ENCODE results near the gene CLSTN1.

Gene CLSTN1

DNA sequence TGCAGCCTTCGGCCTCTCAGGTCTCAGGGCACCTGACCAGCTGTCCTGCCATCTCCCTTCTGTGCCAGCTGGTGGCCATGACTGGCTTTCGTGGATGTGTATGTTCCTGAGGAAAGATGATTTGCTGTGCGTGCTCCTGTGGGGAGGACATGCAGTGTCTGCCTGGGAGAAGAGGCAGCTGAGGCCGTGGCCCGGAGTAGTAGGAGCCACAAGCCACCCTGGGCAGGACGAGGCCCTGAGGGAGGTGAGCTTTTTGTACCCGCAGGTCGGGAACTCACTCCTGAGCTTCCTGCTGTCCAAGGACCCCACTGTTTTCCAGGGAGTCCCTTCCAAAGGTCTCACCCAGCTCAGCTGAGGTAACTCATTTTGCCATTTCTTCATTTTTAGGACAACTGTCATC lies 113.7 kb downstream of the CLSTN1 start:
- no peak for DNase-seq

DNA sequence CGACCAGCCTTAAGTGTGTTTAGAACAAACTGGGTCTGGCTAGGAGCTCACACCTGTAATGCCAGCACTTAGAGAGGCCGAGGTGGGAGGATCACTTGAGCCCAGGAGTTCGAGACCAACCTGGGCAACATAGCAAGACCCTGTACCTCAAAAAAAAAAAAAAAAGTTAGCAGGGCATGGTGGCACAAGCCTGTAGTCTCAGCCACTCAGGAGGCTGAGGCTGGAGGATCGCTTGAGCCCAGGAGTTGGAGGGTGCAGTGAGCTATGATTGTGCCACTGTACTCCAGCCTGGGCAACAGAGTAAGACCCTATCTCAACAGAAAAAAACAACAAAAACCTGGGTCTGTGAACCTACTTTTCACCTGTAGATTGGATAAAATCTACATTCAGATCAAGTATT lies 117.6 kb downstream of the CLSTN1 start:
- no peak for DNase-seq

- DNase-seq: no peak
Observed at GRCh38 chr1:9705337-9706093, 118.2 kb downstream of the CLSTN1 start.

GRCh38 chr1:9703681-9704080 lies 120.1 kb downstream of the CLSTN1 start:
- DNase-seq: no peak

DNA sequence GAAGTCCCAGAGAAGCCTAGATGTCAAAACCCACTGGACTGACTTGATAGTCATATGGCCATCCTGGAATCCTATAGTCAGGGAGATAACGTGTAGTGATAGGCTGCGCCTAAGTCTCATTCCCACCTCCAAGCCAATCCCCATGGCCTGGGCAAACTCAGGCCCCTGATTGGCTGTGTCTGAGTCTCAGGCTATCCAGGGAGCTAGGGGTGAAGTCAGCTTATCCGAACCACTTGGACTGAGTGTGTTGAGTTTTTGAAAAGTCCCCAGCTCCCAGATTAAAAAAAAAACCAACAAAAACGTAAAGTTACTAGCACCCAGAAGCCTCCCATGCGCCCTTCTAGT lies 120.6 kb downstream of the CLSTN1 start:
- DNase-seq: no peak

DNA sequence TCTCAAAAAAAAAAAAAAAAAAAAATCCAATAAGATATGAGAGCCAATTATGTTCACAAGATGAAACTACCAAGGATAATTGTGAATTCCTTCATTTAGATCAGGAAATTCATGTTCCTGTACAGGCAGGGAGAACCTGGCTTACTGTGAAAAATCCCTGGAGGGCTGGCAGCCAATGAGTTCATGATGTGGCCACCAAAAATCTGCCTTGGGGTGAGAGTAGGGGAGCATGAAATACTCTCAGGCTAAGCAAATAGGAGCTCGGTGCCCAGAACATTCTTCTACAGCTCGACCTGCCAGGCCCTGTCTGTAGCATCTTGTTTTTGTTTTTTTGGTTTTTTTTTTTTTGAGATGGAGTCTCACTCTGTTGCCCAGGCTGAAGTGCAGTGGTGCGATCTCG lies 122.1 kb downstream of the CLSTN1 start:
- no peak for DNase-seq

DNA sequence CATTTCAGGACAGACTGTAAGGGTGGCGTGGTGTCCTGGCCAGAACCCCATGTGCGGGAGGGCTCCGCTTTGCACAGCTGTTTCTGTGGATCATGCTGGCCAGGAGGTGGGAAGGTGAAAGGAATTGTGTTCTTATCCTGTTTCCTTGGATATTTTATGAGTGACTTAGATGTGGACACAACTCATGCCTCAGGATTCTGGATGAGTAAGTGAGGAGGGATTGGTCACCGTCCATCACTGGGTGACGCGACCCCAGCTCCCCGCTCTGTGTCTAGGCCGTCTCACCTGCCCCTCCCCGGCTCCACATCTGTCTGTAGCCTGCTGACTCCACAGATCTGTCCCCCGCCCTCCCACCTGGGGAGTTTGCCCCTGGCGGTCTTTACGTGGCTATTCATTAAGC lies 123.4 kb downstream of the CLSTN1 start:
- DNase-seq: no peak

DNA sequence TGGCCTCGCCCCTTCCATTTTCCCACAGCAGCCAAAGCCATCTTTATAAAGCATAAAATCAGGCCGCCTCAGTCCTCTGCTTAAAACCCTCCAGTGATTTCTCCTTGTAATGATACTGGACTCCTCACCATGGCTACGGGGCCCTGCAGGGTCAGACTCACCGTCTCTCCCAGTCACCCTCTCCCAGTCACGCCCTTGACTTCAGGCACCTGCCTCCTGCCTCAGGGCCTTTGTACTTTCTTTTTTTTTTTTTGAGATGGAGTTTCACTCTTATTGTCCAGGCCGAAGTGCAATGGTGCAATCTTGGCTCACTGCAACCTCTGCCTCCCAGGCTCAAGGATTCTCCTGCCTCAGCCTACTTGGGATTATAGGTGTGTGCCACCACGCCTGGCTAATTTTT lies 124.4 kb downstream of the CLSTN1 start:
- no peak for DNase-seq

GRCh38 chr1:9696793-9697192 lies 127.0 kb downstream of the CLSTN1 start:
- DNase-seq: no peak

- no peak for DNase-seq
Observed at GRCh38 chr1:9691691-9692090, 132.1 kb downstream of the CLSTN1 start.

DNA sequence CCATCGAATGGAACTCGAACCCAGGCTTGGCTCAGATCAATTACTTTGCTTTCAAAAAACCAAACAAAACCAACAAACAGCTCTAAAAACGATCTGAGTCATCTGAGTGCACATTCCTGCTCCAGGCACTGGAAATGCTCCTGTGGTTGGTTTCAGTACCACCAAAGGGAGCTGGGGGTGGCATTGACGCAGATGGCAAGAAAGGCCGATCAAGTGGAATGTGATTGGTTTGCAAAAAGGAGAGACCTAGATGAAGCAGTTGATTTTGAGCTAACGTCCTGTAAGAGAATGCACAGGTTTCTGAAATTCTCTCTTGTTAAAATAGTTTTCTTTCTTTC lies 132.7 kb downstream of the CLSTN1 start:
- no peak for DNase-seq

DNA sequence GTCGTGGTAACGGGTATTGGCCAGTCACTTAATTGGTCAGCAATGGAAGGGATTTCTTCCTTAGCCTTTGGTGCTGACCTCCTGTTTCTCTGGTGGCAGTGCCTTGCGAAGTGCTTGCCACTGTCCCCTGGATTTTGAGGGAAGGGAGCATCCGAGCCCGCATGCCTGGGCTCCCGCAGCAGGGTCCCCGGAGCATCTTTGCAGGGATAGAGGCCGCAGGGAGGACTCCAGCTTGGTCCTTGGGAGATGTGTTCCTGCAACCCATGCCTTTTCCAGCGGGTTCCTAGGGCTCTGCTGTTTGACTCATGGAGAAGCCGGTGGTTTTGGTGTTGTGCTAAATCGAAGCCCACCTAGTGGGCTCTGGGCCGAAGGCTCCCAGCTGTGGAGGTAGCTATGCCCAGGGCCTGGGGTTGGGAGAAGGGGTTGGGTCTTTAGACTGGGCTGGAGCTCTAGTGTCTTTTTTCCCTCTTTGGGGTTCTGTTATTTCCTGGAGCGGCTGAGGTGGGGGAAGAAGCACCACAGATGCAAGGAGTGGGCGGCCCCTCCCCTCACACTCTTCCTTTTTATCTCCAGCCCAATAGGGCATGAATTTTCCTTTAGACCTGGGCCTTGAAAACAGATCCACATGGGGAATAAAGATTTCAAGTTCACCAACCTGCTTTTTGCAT lies 133.2 kb downstream of the CLSTN1 start:
- DNase-seq: no peak

- DNase-seq: no peak
Observed at GRCh38 chr1:9689971-9690381, 133.8 kb downstream of the CLSTN1 start.

DNA sequence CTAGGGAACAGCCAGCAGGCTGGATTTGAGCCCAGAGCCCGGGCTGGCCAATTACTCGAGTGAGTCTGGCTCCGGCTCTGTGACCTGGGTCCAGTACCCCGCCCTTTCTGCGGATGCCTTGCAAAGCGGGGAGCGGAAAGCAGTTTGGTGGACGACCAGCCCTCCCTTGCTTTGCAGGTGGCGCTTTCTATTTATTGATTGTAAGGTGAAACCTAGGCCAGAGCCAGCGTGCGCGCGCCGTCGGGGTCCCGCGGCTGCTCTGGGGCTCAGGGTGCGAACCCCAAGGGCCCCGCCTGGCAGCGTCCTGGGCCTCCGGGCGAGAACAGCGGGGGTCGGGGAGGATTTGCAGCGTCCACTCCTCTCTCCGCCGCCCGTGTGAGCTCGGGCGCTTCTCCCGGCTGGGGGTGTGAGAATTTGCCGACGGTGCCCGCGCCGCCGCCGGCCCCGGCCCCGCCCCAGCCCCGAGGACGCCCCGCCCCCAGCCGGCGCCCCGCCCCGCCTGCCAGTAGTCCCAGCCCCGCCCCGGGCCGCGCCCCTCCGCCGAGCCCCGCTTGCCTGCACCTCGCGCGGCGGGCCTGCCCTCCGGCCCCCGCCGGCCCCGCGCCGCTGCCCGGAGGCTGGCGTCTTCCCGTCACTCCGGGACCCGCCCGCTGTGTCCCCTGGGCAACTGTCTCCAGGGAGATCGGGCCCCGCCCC lies 134.6 kb downstream of the CLSTN1 start:
- DNase-seq: no peak

DNA sequence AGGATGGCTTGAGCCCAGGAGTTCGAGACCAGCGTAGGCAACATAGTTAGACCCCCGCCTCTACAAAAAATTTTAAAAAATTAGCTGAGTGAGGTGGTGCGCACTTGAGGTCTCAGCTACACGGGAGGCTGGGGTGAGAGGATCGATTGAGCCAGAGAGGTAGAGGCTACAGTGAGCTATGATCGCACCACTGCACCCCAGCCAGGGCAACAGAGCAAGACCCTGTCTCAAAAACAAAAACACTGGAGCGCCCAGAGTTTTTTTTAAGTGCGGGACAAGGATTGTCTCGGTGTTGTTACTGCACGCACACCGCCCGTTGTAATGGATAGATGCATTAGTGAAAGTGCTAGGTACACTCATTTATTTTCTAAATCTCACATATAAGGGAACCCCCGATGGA lies 135.2 kb downstream of the CLSTN1 start:
- no peak for DNase-seq

GRCh38 chr1:9687874-9688582 lies 135.7 kb downstream of the CLSTN1 start:
- no peak for DNase-seq

- DNase-seq: no peak
Observed at GRCh38 chr1:9687120-9687873, 136.5 kb downstream of the CLSTN1 start.

GRCh38 chr1:9684801-9685200 lies 139.0 kb downstream of the CLSTN1 start:
- DNase-seq: peak; percentile 13

DNA sequence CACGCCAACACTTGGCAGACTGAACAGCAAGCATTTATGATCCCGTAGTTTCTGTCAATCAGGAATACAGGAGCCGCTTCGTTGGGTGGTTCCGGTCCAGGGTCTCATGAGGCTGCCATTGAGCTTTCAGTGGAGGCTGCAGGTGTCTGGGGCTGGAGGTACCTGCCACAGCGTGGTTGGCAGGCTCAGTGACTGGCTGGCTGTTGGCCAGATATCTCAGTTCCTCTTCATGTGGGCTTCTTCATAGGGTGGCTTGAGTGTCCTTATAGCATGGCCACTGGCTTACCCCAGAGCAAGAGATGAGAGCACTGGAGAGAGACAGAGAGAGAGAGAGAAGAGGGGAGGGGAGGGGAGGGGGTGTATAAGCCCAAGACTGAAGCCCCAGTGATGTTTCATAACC lies 142.9 kb downstream of the CLSTN1 start:
- no peak for DNase-seq

- DNase-seq: no peak
Observed at GRCh38 chr1:9680091-9680490, 143.7 kb downstream of the CLSTN1 start.
